ENCODE results near the gene C22orf15.

GRCh38 chr22:23777776-23778576 lies 15.2 kb downstream of the C22orf15 start:
- TF ChIP-seq CTCF (IDR thresholded peaks at IDR 0.05 in 8 of 11, conservative IDR thresholded peaks at IDR 0.05 in 3 of 11) (no peak), POLR2A (IDR thresholded peaks at IDR 0.05) (no peak), POLR2AphosphoS5 (IDR thresholded peaks at IDR 0.05) (no peak)
